NCI-H69 (cell line): Measurements from ENCODE around the gene FAF2.

Experiments
- DNase-seq: peaks from one replicate; lab custom pipeline; 2025; lab: John Stamatoyannopoulos, UW

FAF2 gene

DNA sequence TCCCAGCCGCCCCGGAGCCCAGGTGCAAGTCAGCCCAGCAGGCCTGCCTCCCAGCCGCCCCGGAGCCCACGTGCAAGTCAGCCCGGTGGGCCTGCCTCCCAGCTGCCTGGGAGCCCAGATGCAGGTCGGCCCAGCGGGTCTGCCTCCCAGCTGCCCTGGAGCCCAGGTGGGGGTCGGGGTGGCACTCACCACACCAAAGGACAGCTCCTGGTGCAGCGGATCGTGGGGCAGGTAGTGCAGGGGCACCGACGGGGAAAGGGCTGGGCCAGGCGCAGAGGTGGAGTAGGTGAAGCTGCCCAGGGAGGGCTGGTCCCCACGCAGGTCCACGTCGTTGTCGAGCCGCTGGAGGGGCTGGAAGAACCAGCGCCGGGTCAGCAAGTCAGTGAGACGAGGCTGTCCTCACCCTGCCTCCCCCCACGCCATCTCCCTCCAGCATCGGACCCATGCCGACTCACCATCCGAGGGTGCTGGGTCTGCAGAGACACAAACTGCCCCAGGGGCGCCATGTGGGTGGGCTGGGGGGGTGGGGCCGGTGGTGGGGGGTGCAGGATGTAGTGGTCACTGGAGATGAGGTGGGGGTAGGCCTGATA, 82.3 kb downstream of the FAF2 start:
- DNase-seq, result no peak

DNA sequence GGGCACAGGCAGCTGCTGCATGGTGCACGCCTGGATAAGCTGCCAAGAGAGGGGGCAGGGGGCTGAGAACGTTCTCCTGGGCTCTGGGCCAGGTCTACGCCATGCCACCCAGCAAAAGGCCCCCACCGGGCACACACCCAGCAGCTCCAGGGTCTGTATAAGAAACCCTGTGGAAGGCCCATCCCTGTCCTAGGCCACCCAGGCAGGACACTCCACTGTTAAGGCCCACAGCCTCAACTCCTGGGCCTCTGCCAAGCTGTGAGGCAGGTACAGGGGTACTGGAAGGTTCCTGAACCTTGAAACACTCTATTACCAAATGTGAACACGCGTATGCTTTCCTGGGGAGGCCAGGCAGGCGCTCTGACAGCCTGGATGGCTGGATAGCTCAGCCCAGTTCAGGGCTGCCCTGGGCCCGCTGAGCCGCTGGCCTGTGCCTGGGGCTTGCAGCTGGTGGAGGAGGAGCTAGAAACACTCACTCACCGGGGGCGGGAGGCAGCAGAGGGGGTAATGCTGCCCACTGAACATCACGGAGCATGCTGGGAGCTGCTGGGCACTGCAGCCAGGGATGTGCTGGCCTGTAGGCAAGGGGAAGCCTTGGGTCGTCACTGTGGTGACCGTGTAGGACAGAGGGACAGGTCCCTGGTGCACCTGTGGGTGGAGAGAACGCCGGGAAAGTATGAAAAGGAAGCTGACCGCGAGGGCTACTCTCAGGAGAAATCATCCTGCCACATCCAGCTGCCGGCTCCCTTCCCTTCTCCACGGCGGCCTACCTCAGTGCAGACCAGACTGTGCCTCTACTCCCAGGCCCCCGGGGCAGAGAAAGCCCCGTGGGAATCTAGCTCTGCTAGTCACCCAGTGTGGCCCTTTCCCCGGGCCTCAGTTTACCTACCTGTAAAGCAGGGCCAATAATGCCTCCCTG, 83.1 kb downstream of the FAF2 start:
- no peak for DNase-seq

DNA sequence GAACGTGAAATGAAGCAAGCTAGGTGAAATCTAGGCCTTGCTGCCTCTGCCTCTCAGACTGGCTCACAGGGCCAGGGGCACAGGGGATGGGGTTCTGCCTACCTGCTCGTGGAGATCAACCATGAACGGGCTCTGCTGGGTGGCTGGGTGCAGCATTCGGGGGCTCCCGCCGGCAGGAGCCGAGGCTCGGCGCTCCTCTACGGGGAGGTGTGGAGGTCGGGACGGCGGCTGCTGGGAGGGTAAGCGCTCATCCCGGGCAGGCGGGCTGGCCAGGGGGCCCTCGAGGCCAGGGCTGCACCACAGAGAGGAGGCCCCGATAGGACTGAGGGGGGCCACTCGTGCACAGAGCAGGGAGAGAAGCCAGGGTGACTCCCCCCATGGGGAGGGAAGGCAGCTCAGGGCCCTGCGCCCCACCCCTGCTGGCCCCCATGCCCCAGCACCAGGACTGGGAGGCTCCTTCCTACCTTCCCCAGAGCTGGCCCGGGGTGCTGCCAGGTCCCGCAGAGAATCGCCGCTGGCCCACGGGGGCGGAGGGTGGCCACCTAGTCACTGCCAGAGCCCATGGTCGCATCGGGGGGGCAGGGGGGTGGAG, 83.8 kb downstream of the FAF2 start:
- DNase-seq, result no peak

DNA sequence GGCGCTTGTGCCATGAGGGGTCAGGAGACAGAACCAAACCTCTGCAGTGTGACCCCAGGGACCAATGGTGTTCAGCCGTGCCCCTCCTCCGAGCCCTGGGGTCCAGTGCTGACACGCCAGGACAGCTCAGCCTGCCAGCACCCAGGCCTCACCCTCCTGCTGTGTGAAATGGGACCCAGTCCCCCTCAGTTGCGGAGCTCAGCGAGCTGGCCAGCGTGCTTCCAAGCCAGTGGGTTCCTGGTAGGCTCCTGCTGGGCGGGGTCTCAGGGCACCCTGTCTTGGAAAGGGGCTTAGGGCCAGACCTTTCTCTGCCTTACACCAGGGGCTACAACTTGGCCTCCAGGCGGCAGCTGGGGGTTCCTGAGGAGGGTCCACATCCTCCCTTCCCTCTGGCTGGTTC, 84.6 kb downstream of the FAF2 start:
- no peak for DNase-seq

DNA sequence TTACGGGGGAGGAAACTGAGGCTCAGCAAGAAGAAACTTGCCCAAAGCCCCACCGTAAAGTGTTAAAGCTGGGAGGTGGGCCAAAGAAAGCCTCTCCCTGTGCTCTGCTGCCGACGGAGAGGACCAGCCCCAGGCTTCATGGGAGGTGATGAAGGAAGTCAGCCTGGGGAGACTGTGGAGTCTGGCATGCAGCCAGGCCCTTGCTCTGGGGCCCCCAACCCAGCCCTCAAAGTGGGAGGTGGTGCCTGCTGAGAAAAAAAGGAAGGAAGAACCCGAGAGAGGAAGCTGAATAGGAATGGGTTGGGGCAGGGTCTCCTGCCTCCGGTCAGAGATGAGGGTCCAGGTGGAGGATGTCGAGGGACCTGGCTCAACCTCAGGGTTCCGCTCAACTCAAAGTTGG, 85.2 kb downstream of the FAF2 start:
- DNase-seq, result peak; percentile 46

DNA sequence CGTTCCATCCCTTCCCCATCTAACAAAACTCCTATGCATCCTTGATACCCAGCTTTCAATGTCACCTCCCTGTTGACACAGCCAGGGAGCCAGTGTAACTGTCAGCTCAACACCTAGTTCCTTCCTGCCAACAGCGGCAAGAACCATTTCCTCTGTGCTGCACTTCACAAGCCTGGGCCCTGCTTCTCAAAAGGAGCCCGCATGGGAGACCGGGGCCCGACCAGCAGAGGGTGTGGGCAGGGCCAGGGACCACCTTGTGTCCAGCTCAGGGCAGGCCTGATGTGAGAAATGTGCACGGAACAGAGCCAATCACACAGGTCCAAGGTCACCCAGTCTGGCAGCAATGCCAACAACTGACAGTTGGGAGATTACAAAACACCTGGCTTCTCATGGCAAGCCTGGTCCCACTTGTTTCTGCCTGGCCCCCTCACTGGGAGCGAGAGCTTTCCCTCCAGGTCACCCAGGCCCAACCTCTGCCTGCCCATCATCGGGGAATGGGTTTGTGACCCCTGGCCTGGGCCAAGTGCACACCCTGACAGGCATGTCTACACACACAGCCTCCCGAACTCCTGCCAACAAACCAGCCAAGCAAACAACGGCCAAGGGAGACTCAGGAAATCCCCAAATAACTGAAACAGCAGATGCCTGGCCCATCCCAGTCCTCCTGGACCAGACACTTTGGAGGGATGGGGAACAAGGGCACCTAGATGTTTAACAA, 85.9 kb downstream of the FAF2 start:
- peak; percentile 64 for DNase-seq

DNA sequence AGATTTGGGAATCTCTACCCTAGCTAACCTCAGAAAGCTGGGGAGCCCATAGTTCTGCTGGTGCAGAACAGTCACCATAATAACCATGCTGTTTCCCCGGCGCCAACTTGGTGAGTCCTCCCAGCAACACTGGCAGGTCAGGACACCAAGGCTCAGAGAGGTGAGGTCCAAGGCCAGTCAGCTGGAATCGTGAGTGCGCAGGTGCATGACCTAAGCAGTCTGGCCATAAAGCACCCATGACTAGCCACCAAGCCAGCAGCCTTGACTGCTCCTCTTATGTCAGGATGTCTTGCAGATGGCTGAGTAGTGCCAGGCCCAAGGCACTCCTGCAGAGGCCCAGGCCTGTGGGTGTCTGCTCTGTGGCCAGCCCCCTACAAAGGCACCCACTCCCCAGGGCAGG, 86.5 kb downstream of the FAF2 start:
- DNase-seq, result no peak

DNA sequence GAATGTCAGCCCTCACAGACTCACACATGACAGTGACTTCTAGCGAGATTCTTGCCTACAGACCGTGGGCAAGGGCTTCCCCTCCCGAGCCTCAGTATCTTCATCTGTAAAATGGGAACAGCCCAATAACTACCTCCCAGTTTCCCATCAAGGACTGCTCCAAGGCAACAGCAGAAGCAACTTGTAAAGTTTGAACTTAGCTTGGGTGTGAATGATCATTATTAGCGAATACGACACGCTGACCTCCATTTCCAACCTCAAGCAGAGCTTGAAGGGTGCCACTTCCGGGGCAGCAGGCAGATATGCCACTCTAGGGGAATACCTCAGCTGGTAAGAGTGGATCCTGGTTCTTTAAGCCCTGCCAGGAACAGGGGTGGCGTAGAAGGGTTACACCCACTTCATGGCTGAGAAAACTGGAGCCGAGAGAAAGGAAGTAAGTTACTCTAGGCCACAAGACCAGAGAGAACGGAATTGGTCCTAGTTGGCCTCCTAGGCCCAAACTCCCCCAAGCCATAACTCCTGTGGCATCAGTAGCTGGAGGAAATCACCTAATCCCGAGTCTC, 87.0 kb downstream of the FAF2 start:
- DNase-seq, result no peak

DNA sequence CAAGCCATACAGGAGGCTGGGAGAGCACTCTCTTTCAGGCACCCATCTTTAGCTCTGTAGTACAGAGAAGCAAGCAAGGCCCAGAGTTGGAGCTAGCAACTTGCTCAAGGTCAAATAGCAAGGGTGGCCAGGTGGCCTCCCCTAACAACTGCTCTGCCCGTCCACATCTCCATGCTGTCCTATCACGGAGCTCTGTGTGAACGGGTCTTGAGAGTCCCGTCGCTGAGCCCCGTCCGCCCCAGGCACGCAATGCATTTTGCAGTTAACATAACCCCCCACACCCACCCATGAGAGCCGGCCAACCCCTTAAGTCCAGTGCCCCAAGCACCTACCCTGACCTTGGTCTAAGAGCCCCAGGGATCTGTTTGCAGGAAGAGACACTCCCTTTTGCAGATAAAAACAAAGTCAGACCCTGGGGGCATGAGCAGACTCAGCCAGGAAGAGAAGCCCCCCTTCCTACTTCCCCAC, 87.5 kb downstream of the FAF2 start:
- DNase-seq, result peak; percentile 68

DNA sequence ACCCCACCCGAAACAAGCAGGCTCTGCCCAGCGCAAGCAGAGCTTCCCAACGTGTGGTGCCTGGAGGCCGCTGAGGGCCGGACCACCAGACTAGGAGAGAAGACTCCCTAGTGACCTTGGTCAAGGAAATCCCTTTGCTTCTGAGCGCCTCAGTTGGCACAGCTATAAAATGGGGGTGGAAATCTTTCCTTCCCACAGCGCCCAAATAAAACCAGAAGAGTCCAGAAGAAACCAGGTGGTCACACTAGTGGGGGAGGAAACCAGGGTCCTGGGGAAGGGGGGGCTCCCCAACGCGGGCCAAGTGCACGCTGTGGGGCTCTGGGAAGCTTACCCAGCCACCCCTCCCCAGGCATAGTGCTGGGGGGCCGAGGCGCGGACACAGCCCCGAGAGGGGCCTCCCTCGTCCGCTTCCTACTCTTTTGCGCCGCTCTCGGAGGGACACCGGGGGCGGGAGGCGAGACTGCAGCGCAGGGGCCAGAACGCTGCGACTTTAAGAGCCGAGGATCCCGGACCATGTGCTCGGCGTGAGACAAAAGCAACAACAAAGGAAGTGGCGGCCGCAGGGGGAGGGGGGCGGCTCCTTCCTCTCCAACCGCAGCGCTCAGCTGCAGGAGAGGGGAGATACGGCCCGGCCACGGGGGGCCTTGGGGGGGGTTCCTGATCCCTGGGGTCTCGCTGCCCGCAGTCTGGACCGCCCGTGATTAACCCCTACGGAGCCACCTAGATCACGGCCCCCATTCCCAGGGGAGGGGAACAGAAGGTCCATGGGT, 88.1 kb downstream of the FAF2 start:
- peak; percentile 95 for DNase-seq

DNA sequence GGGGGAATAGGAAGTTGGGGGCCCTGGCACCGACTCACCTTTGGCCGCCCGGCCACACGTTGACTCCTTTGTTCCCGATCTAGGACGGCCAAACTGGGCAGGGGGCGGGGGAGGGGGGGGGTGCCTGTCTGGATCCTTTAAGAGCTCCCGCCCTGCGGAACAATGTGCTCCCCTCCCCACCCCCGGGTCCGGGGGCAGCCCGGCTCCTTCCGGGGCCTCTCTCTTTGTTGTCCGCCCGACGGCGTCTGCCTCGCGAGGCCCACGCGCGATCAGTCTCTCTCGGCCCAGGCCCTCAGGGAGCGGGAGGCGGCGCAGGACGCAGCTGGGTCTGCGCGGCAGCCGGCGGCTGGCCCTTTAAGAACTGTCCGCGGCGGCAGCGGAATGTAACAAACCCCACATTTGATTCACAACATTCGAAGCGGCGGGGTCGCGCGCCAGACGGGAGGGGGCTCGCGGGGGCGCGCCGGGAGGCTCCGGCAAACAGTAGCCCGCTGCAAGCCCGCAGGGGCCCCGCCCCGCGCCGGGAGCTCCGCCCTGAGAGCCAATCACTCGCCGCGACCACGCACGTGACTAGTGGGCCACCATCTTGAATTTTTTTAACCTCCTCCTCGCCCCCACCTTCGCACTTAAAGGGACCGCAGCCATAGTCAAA, 88.8 kb downstream of the FAF2 start, which contains the start of gene RNF44:
Gene RNF44 (minus strand): TSS at position 501 of the 652 bp plus-strand sequence. CDS start 4,930 bp downstream, outside the sequence.
- DNase-seq, result peak; percentile 99

DNA sequence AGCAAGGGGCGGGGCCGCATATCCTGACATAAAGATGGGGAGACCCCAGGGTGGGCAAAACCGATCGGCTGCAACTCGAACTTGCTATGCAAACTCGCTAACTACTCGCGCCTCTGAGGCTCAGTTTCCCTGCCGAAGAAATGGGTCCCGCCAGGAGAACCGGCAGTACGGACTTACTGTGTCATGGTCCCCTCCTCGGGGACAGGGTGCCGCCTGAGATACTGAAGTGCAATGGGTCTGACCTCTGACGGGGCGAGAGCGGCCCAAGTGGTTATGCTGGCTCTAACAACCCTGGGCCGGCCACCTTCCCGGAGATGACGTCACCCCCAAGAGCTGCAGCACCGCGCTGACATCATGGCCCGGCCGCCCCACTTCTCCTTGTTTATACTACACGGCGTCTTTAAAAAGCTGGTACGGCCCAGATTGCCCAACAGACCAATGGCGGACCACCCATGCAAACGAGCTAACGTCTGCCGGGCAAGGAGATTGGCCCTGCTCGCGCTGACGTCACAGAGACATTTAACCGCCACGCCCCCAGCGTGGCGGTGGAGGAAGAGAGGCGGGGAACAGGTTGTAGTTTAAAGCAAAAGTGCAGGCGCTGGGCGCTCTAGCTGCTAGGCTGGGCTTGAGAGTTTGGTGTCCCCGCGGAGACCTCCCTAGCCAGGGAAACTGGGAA, 89.5 kb downstream of the FAF2 start:
- DNase-seq, result peak; percentile 100

DNA sequence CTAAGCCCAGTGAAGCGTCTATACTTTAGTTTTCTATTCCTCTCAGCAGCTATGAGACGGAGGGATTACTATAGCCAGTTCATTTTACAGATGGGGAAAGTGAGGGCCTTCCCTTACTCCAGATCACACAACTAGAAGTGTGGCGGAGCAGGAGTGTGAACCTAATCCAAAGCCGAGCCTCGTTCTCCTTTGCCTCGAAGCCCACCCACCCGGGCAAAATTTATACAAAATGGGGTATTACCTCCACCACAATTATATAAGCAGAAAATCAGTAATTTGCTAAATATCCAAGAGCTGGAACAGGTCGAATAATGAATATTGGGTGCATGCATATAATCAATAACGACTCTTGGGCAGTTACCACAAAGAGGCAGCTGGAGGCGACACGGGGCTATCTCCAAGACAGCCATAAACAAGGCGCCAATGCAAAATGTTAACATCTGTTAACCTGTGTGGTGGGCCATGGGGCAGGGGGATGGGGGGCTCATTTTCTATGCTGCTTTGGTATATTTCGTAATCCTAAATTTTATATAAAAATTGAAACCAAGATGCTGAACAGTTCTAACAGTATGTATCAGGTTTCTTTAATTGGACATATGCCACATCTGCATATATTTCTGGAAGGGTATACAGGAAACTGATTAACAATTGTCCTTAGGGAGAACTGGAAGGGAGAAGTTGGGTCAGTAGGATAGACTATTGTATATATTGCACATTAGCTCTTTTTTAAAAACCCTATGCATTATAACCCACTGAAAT, 90.2 kb downstream of the FAF2 start:
- DNase-seq, result peak; percentile 63

DNA sequence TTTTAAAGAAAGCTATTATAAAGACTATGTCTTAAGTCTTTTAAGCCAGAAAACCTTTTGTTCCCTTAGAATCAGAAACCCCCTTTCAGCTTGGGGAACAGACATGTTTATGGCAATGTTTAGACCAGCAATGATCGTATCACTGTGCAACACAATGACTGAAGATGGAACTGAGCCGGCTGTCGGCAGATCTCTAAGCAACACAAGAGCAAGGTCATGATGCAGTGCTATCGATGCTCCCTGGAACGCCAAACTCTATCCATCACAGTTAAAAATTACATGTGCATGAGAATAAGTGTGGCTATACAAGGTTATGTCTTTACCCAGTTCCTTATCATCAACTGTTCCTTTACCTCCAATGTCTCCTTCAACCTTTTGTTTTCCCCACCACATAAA, 90.8 kb downstream of the FAF2 start:
- DNase-seq, result no peak

DNA sequence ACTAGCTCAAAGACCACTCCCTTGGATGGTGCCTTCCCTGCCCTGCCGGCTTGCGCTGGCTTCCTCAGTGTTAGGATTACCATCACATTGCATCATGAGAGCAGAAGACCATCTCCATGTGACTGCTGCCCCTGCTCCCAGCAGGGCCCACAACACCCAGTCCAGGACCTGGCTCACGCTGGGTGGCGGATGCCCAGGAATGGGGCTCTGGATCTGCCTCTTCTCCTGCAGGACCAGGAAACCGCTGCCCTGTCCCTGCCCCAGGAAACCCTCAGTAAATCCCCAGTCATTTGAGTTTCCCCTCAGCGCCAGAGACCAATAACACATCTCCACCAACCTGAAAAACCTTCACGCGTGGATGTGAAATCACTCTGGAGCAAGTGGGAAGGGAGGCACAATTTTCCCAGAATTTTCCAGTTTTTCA, 92.3 kb downstream of the FAF2 start:
- DNase-seq, result no peak

DNA sequence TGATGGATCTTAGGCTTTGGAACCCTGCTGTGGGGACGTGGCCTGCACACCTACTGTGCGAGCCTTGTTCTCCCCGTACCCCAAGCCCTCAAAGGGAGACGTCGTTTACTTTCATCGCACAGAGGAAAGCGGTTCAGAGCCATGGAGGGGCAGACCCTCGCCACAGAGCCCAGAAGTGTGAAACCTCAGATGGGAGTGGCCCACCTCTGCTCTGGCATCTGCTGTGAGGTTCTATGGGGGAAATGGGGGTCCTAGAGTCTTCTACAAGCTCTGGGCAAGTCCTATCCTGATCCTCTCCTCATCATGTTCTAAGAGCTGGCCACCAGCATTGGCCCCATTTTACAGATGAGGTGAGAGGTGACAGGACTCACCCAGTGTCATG, 92.8 kb downstream of the FAF2 start:
- DNase-seq, result no peak

DNA sequence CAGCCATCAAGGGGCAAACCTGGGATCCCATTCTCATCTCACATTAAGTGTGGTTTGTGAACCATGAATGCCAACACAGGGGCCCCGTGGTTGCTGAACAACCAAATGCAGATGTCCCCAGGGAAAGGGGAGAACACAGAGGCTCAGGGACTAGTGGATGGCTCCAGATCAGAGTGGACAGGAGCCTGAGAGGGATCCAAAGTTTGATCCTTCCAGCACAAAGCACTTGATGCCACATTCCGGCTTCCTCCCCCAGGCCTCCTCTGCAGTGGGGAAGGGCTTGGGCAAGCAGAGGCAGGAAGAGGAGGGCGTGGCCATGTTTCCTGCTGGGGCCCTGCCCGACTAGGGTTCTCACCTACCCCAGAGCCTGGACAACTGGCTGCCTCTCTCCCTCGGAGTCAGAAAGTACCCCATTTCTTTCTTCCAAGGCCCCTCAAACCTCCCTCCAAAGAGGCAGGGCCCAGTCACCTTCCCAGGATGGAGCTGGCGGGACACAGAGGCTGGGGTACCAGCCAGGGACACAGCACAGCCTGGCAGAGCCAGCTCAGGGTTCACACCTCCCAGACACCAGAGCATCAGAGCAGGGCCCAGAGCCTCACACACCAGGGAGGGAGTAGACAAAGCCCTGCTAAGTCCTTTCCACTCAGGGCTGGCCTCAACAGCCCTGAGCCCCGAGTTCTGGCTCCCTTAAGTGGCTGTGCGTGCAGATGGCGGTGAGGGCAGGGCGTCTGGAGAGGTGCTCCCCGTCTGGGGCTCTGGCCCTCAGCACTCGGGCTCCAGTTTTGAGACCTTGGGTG, 93.4 kb downstream of the FAF2 start:
- DNase-seq, result peak; percentile 89

DNA sequence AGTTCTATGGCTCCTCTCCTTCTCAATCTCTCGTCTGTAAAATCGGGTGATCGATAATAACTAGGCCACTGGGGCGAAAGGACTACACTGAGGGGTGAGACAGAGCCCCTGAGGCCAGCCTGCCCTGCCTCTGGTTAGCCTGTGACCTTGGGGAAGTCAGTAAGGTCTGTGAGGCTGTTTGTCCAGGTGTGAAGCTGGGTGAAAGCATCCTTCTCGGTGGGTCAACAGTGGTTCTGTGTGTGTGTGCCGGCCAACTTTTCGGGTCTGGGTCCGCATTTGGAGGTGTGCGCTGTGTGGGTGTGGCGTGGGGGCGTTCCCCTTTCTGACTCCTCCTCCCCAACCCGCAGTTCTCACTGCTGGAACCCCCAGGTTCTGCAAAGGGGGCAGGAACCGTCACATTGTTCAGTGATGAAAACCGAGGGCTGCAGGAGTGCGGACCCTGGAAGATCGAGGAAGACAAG, 94.0 kb downstream of the FAF2 start:
- DNase-seq, result no peak
